ENCODE results near the gene NDUFS5.
"Not testable (repeated sequence)": the region's sequence is repeated elsewhere in the genome, so short reads cannot be mapped to it uniquely, and the experiment has no call there.

Gene NDUFS5

GRCh38 chr1:39016604-39017171 is 9.5 kb upstream of the NDUFS5 start:
- TF ChIP-seq PATZ1 (CRISPR knock-in tag; IDR thresholded peaks at IDR 0.05; ENCODE audit: borderline replicate concordance) (no peak), CSDC2 (CRISPR knock-in tag; IDR thresholded peaks at IDR 0.05) (no peak), ZFP3 (CRISPR knock-in tag; IDR thresholded peaks at IDR 0.05) (no peak), TOX (CRISPR knock-in tag; IDR thresholded peaks at IDR 0.05; ENCODE audit: borderline replicate concordance) (no peak), ARNTL (CRISPR knock-in tag; IDR thresholded peaks at IDR 0.05; ENCODE audit: borderline replicate concordance, low read depth) (no peak), ISL1 (CRISPR knock-in tag; IDR thresholded peaks at IDR 0.05) (no peak), RARB (CRISPR knock-in tag; IDR thresholded peaks at IDR 0.05) (no peak), ZFP30 (CRISPR knock-in tag; IDR thresholded peaks at IDR 0.05) (no peak), CREB5 (CRISPR knock-in tag; IDR thresholded peaks at IDR 0.05; ENCODE audit: low read depth) (no peak), OSR1 (CRISPR knock-in tag; IDR thresholded peaks at IDR 0.05) (no peak), ZNF565 (CRISPR knock-in tag; conservative IDR thresholded peaks at IDR 0.05; ENCODE audit: low read depth) (no peak), PPARA (CRISPR knock-in tag; IDR thresholded peaks at IDR 0.05; ENCODE audit: borderline replicate concordance) (no peak), TCF4 (CRISPR knock-in tag; IDR thresholded peaks at IDR 0.05; ENCODE audit: borderline replicate concordance) (no peak), GLIS3 (CRISPR knock-in tag; IDR thresholded peaks at IDR 0.05) (no peak), ESRRG (CRISPR knock-in tag; IDR thresholded peaks at IDR 0.05) (no peak), TSHZ2 (CRISPR knock-in tag; IDR thresholded peaks at IDR 0.05) (no peak), ZC3H10 (CRISPR knock-in tag; IDR thresholded peaks at IDR 0.05) (no peak)
- ATAC-seq, result no peak

- TF ChIP-seq ZFP30 (CRISPR knock-in tag; IDR thresholded peaks at IDR 0.05) (no peak), ZNF565 (CRISPR knock-in tag; conservative IDR thresholded peaks at IDR 0.05; ENCODE audit: low read depth) (no peak), ISL1 (CRISPR knock-in tag; IDR thresholded peaks at IDR 0.05) (no peak), CREB5 (CRISPR knock-in tag; IDR thresholded peaks at IDR 0.05; ENCODE audit: low read depth) (no peak), CSDC2 (CRISPR knock-in tag; IDR thresholded peaks at IDR 0.05) (no peak), GLIS3 (CRISPR knock-in tag; IDR thresholded peaks at IDR 0.05) (no peak), ZNF8 (CRISPR knock-in tag; IDR thresholded peaks at IDR 0.05) (no peak), ZNF70 (CRISPR knock-in tag; IDR thresholded peaks at IDR 0.05) (no peak), TCF4 (CRISPR knock-in tag; IDR thresholded peaks at IDR 0.05; ENCODE audit: borderline replicate concordance) (no peak), BACH2 (CRISPR knock-in tag; IDR thresholded peaks at IDR 0.05; ENCODE audit: borderline replicate concordance) (no peak), ZFP3 (CRISPR knock-in tag; IDR thresholded peaks at IDR 0.05) (no peak), ARNTL (CRISPR knock-in tag; IDR thresholded peaks at IDR 0.05; ENCODE audit: borderline replicate concordance, low read depth) (no peak), CSRNP3 (CRISPR knock-in tag; IDR thresholded peaks at IDR 0.05) (no peak), SNAI2 (CRISPR knock-in tag; IDR thresholded peaks at IDR 0.05) (no peak), ESRRG (CRISPR knock-in tag; IDR thresholded peaks at IDR 0.05) (no peak)
- no peak for ATAC-seq
These were observed 8.9 kb upstream of the NDUFS5 start for GRCh38 chr1:39017266-39017665.

GRCh38 chr1:39020494-39020893 is 5.7 kb upstream of the NDUFS5 start:
- ATAC-seq, result not testable (repeated sequence)

All from SK-N-SH treated with all-trans-retinoic acid at 6 μM for 48 hours (cell line).